BLaER1 (cell line): ENCODE results near the gene RBM23.

Experiments used
- H3K27ac ChIP-seq: shearing (Covaris generic); formaldehyde crosslinking; 2 replicates; pipeline ENCODE4 v1.8.1; 2022
- H3K27me3 ChIP-seq: shearing (Covaris generic); formaldehyde crosslinking; 2 replicates; pipeline ENCODE4 v1.8.1; 2022
- H3K36me3 ChIP-seq: shearing (Covaris generic); formaldehyde crosslinking; 2 replicates; pipeline ENCODE4 v1.8.1; 2022
- H3K4me1 ChIP-seq: shearing (Covaris generic); formaldehyde crosslinking; 2 replicates; pipeline ENCODE4 v1.8.1; 2022
- H3K4me2 ChIP-seq: shearing (Covaris generic); formaldehyde crosslinking; 2 replicates; pipeline ENCODE4 v1.8.1; 2022
- H3K4me3 ChIP-seq: shearing (Covaris generic); formaldehyde crosslinking; 2 replicates; pipeline ENCODE4 v1.8.1; 2022
- H3K9ac ChIP-seq: shearing (Covaris generic); formaldehyde crosslinking; 2 replicates; pipeline ENCODE4 v1.8.1; 2022
- H3K9me3 ChIP-seq: shearing (Covaris generic); formaldehyde crosslinking; 2 replicates; pipeline ENCODE4 v1.8.1; 2022
- H4K20me1 ChIP-seq: shearing (Covaris generic); formaldehyde crosslinking; 2 replicates; pipeline ENCODE4 v1.8.1; 2022
- Cebpa-rat ChIP-seq: shearing (Covaris generic); IDR thresholded peaks from 2 replicates; pipeline ENCODE4 v1.8.1; 2022

The RBM23 gene

GRCh38 chr14:22935156-22935555, 16.2 kb upstream of the RBM23 start:
- Histone ChIP-seq H3K4me3 (no peak overlapping the region), H3K36me3 (peaks cover 34% of the 10 kb centered on the region), H3K4me1 (peaks cover 16% of the 10 kb centered on the region), H3K9me3 (no peaks in the 10 kb centered on the region), H3K27me3 (no peaks in the 10 kb centered on the region), H3K4me2 (no peak overlapping the region), H3K9ac (no peak overlapping the region), H4K20me1 (no peaks in the 10 kb centered on the region), H3K27ac (no peak overlapping the region)
- TF ChIP-seq Cebpa-rat = no peak

DNA sequence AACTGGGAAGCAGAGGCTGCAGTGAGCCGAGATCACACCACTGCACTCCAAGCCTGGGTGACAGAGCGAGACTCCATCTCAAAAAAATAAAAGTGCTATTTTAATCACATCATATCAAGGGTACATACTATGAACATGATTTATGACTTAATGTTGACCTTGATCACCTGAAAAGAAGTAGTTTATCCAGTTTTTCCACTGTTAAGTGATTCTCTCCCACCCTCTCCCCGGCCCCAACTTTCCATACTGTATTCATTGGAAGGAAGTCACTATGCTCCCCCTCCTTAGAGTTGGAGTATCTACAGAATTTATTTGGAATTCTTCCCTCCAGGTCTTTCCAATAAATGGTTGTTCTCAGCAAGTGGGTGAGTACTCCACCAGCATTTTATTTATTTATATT, 13.2 kb upstream of the RBM23 start:
- H3K27me3 ChIP-seq = no peaks in the 10 kb centered on the region
- no peaks in the 10 kb centered on the region for H3K9me3 ChIP-seq
- H3K4me1 ChIP-seq = peaks cover 35% of the 10 kb centered on the region
- H3K27ac ChIP-seq = no peak overlapping the region
- H3K4me2 ChIP-seq = no peak overlapping the region
- H3K4me3 ChIP-seq = no peak overlapping the region
- peaks cover 20% of the 10 kb centered on the region for H3K36me3 ChIP-seq
- no peak overlapping the region for H3K9ac ChIP-seq
- no peaks in the 10 kb centered on the region for H4K20me1 ChIP-seq
- no peak for TF ChIP-seq Cebpa-rat

- Histone ChIP-seq H3K36me3 (peaks cover 32% of the 10 kb centered on the region), H3K27ac (peak overlapping the region; percentile 62; the same call in 1 of the 2 replicates), H3K4me3 (peak overlapping the region; percentile 86), H4K20me1 (no peaks in the 10 kb centered on the region), H3K4me1 (peaks cover 47% of the 10 kb centered on the region), H3K9me3 (no peaks in the 10 kb centered on the region), H3K4me2 (peak overlapping the region; percentile 95), H3K9ac (peak overlapping the region; percentile 75), H3K27me3 (no peaks in the 10 kb centered on the region)
- TF ChIP-seq Cebpa-rat = no peak
Observed at GRCh38 chr14:22929961-22930364, 11.0 kb upstream of the RBM23 start.

GRCh38 chr14:22929104-22929960, 10.4 kb upstream of the RBM23 start, which contains the start of gene PRMT5:
PRMT5 (minus strand) TSS chr14:22929376; CDS start chr14:22929361, 15 bp downstream.
- H3K4me1 ChIP-seq = peaks cover 42% of the 10 kb centered on the region
- H4K20me1 ChIP-seq = no peaks in the 10 kb centered on the region
- H3K9me3 ChIP-seq = no peaks in the 10 kb centered on the region
- H3K4me3 ChIP-seq = peak within 1 kb of the TSS; percentile 86
- peak within 1 kb of the TSS; percentile 93 for H3K27ac ChIP-seq
- no peak for TF ChIP-seq Cebpa-rat
- peak within 1 kb of the TSS; percentile 95 for H3K4me2 ChIP-seq
- peaks cover 39% of the 10 kb centered on the region for H3K36me3 ChIP-seq
- peak within 1 kb of the TSS; percentile 91 for H3K9ac ChIP-seq
- no peaks in the 10 kb centered on the region for H3K27me3 ChIP-seq

DNA sequence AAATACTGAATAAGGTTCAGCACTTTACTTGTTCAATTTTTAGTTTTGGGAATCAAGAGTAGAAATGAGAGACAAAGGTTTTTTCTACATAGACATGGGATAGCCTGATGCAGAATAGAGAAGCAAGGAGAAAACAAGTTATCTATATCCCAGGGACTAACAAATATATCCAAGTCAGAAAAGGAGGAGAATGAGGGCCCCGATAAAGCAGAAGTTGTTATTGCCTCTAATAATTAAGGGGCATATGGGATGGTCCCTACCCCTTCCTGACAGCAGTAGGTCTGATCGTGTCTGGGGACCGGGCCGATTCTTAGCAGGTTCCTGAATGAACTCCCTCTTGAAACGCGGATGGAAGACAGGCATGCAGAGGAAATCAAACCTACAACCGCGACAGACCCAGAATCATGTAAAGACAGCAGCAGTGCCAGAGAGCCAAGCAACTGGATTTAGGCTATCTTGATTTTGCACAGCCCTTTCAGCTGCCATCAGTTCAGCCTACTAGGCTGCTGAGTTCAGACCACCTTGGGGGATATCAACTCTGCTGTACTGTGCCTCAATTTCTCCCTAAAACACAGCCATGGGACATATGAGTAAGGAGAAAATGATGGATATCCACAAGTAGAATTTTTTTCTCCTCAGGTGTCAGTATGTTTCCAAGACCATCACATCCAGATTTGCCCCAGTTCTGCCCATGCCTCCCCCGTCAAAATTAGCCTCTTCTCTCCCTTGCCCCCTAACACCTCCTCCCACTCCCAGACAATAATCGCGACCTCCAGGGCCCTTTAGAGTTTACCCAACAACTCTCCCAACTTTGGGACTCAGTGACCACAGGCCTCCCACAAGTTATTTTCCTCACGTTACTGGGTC, 9.5 kb upstream of the RBM23 start:
- peak overlapping the region; percentile 93 for H3K27ac ChIP-seq
- TF ChIP-seq Cebpa-rat = no peak
- peak overlapping the region; percentile 91 for H3K9ac ChIP-seq
- H3K9me3 ChIP-seq = no peaks in the 10 kb centered on the region
- H3K36me3 ChIP-seq = peaks cover 47% of the 10 kb centered on the region
- H3K4me2 ChIP-seq = peak overlapping the region; percentile 95
- H3K4me1 ChIP-seq = peaks cover 41% of the 10 kb centered on the region
- H3K27me3 ChIP-seq = no peaks in the 10 kb centered on the region
- no peaks in the 10 kb centered on the region for H4K20me1 ChIP-seq
- peak overlapping the region; percentile 86 for H3K4me3 ChIP-seq

- Histone ChIP-seq H4K20me1 (no peaks in the 10 kb centered on the region), H3K4me2 (no peak overlapping the region), H3K9me3 (no peaks in the 10 kb centered on the region), H3K27ac (no peak overlapping the region), H3K36me3 (peaks cover 65% of the 10 kb centered on the region), H3K4me3 (no peak overlapping the region), H3K4me1 (peaks cover 49% of the 10 kb centered on the region), H3K27me3 (no peaks in the 10 kb centered on the region), H3K9ac (no peak overlapping the region)
- TF ChIP-seq Cebpa-rat = no peak
Observed at GRCh38 chr14:22926316-22926715, 7.4 kb upstream of the RBM23 start.

DNA sequence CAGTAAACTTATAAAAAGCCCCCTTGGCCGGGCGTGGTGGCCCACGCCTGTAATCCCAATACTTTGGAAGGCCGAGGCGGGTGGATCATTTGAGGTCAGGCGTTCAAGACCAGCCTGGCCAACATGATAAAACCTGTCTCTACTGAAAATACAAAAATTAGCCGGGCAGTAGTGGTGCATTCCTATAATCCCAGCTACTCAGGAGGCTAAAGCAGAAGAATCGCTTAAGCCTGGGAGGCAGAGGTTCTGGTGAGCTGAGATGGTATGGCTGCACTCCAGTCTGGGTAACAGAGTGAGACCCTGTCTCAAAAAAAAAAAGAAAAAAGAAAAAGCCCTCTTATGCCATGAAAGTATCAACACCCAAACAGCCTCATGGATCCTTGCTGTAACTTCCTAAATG, 6.6 kb upstream of the RBM23 start:
- Histone ChIP-seq H3K4me1 (peaks cover 49% of the 10 kb centered on the region), H3K9me3 (no peaks in the 10 kb centered on the region), H3K9ac (no peak overlapping the region), H4K20me1 (no peaks in the 10 kb centered on the region), H3K4me2 (no peak overlapping the region), H3K27ac (no peak overlapping the region), H3K27me3 (no peaks in the 10 kb centered on the region), H3K4me3 (no peak overlapping the region), H3K36me3 (peaks cover 73% of the 10 kb centered on the region)
- no peak for TF ChIP-seq Cebpa-rat

DNA sequence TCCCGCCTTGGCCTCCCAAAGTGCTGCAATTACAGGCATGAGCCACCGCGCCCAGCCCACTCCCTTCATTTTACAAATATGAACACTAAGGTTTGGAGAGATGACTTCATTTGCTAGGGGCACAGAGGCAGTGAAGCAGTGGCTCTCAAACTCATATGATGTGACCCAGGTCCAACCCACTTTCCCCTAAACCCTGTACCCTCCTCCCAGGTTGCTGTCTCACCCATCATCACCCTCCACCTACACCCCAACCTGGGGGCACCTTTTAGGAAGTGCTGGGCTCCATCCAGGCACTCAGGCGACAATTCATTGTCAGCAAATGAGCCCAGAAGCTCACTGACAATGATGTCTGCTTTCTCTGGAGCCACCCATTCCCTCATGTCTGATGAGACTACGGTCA, 4.8 kb upstream of the RBM23 start:
- Histone ChIP-seq H3K4me2 (peak overlapping the region; percentile 28; the same call in 1 of the 2 replicates), H3K9me3 (no peaks in the 10 kb centered on the region), H3K4me1 (peaks cover 53% of the 10 kb centered on the region), H3K9ac (no peak overlapping the region), H3K27me3 (no peaks in the 10 kb centered on the region), H3K36me3 (peaks cover 79% of the 10 kb centered on the region), H3K27ac (no peak overlapping the region), H3K4me3 (no peak overlapping the region), H4K20me1 (no peaks in the 10 kb centered on the region)
- no peak for TF ChIP-seq Cebpa-rat

- no peak overlapping the region for H3K4me3 ChIP-seq
- no peak overlapping the region for H3K4me2 ChIP-seq
- peaks cover 74% of the 10 kb centered on the region for H3K36me3 ChIP-seq
- no peak overlapping the region for H3K27ac ChIP-seq
- no peak overlapping the region for H3K9ac ChIP-seq
- peaks cover 49% of the 10 kb centered on the region for H3K4me1 ChIP-seq
- no peaks in the 10 kb centered on the region for H4K20me1 ChIP-seq
- H3K27me3 ChIP-seq = no peaks in the 10 kb centered on the region
- no peak for TF ChIP-seq Cebpa-rat
- no peaks in the 10 kb centered on the region for H3K9me3 ChIP-seq
Observed at GRCh38 chr14:22922294-22922693, 3.3 kb upstream of the RBM23 start.

- no peaks in the 10 kb centered on the region for H3K27me3 ChIP-seq
- H3K4me2 ChIP-seq = no peak overlapping the region
- no peak overlapping the region for H3K27ac ChIP-seq
- peaks cover 65% of the 10 kb centered on the region for H3K36me3 ChIP-seq
- TF ChIP-seq Cebpa-rat = no peak
- no peaks in the 10 kb centered on the region for H3K9me3 ChIP-seq
- no peak overlapping the region for H3K4me3 ChIP-seq
- no peaks in the 10 kb centered on the region for H4K20me1 ChIP-seq
- no peak overlapping the region for H3K9ac ChIP-seq
- peaks cover 50% of the 10 kb centered on the region for H3K4me1 ChIP-seq
Observed at GRCh38 chr14:22920697-22921096, 1.7 kb upstream of the RBM23 start.
